ENCODE results near the gene ASPA.

GRCh38 chr17:3524024-3524423, 48.2 kb downstream of the ASPA start:
- TF ChIP-seq POLR2AphosphoS5 (IDR thresholded peaks at IDR 0.05): no peak
- no peak for TF ChIP-seq CTCF (IDR thresholded peaks at IDR 0.05)
- no peak for TF ChIP-seq POLR2A (IDR thresholded peaks at IDR 0.05)
- no peak for TF ChIP-seq EP300 (IDR thresholded peaks at IDR 0.05)

Measured in sigmoid colon (tissue), 4 donors.